ENCODE data around the gene PTPRT. TPM values are rescaled to one million over a fixed set of nuclear protein-coding genes. Genes with fewer than 3 reads are reported as not detected.

The PTPRT gene
- total and polyA plus RNA-seq, 2 donors (not counting 1 experiment from before 2014, with no cell fraction given), result not detected

- Histone ChIP-seq H3K4me2 (ENCODE audit: extremely low read depth, insufficient read depth, low read length) (no peak overlapping the region), H3K79me2 (ENCODE audit: control insufficient read depth, insufficient read depth, low read length) (no peaks in the 10 kb centered on the region), H3K9ac (ENCODE audit: insufficient read depth, low read length) (no peak overlapping the region), H3K36me3 (ENCODE audit: control insufficient read depth, insufficient read depth, low read length) (no peaks in the 10 kb centered on the region), H3K27me3 (ENCODE audit: control insufficient read depth, insufficient read depth, low read length) (no peaks in the 10 kb centered on the region), H3K9me3 (ENCODE audit: control insufficient read depth, insufficient read depth, low read depth, low read length) (no peaks in the 10 kb centered on the region), H3K4me3 (replicated peaks in 1 of 4; ENCODE audit: control extremely low read depth in 1 of 4, insufficient read depth in 1 of 4, low read depth in 3 of 4, low read length in 4 of 4) (no peak overlapping the region), H4K20me1 (ENCODE audit: control insufficient read depth, extremely low read depth, insufficient read depth, low read length) (no peaks in the 10 kb centered on the region), H3K27ac (ENCODE audit: insufficient read depth, low read length) (no peak overlapping the region), H2AFZ (ENCODE audit: low read length) (no peak overlapping the region), H3K4me1 (ENCODE audit: control insufficient read depth, extremely low read depth, insufficient read depth, low read length) (no peaks in the 10 kb centered on the region)
- TF ChIP-seq EZH2 (IDR thresholded peaks at IDR 0.05; ENCODE audit: low read length, missing control alignments) (no peak), CTCF (conservative IDR thresholded peaks at IDR 0.05 in 1 of 2, IDR thresholded peaks at IDR 0.05 in 1 of 2; ENCODE audit: low read depth in 1 of 2, low read length in 2 of 2) (no peak)
- no peak for DNase-seq (ENCODE audit: low read depth in 2 of 2)
Observed at GRCh38 chr20:42026599-42026998, 1163.1 kb downstream of the PTPRT start.

GRCh38 chr20:42024653-42025052 is 1165.1 kb downstream of the PTPRT start:
- H3K27ac ChIP-seq (ENCODE audit: insufficient read depth, low read length), result no peak overlapping the region
- H2AFZ ChIP-seq (ENCODE audit: low read length), result no peak overlapping the region
- TF ChIP-seq EZH2 (IDR thresholded peaks at IDR 0.05; ENCODE audit: low read length, missing control alignments) (no peak), CTCF (conservative IDR thresholded peaks at IDR 0.05 in 1 of 2, IDR thresholded peaks at IDR 0.05 in 1 of 2; ENCODE audit: low read depth in 1 of 2, low read length in 2 of 2) (no peak)

More at GRCh38 chr20:42024653-42025052, 1165.1 kb downstream of the PTPRT start:
- Histone ChIP-seq H3K36me3 (ENCODE audit: control insufficient read depth, insufficient read depth, low read length) (no peaks in the 10 kb centered on the region), H3K27me3 (ENCODE audit: control insufficient read depth, insufficient read depth, low read length) (no peaks in the 10 kb centered on the region), H4K20me1 (ENCODE audit: control insufficient read depth, extremely low read depth, insufficient read depth, low read length) (no peaks in the 10 kb centered on the region), H3K9ac (ENCODE audit: insufficient read depth, low read length) (no peak overlapping the region), H3K4me3 (replicated peaks in 1 of 4; ENCODE audit: control extremely low read depth in 1 of 4, insufficient read depth in 1 of 4, low read depth in 3 of 4, low read length in 4 of 4) (no peak overlapping the region), H3K79me2 (ENCODE audit: control insufficient read depth, insufficient read depth, low read length) (no peaks in the 10 kb centered on the region), H3K9me3 (ENCODE audit: control insufficient read depth, insufficient read depth, low read depth, low read length) (no peaks in the 10 kb centered on the region), H3K4me2 (ENCODE audit: extremely low read depth, insufficient read depth, low read length) (no peak overlapping the region), H3K4me1 (ENCODE audit: control insufficient read depth, extremely low read depth, insufficient read depth, low read length) (no peaks in the 10 kb centered on the region)
- no peak for DNase-seq (ENCODE audit: low read depth in 2 of 2)
